NB4 (cell line): Measurements from ENCODE around the gene KRT33B.

ENCODE experiments used
- DNase-seq: peaks from one replicate; pipeline ENCODE4 v3.0.0; 2010; ENCODE audit warnings: low read depth
- H3K4me3 ChIP-seq: one replicate; pipeline ENCODE4 v1.5.1; 2011; ENCODE audit warnings: mild to moderate bottlenecking, low read depth, low read length, moderate library complexity
- CTCF ChIP-seq: IDR thresholded peaks from one replicate; pipeline ENCODE4 v1.5.1; 2012; ENCODE audit warnings: low read depth, low read length
- MAX ChIP-seq: IDR thresholded peaks from 2 replicates; pipeline ENCODE4 v1.6.1; 2011; ENCODE audit warnings: low read depth, low read length
- MYC ChIP-seq: IDR thresholded peaks from 2 replicates; pipeline ENCODE4 v1.6.1; 2011; ENCODE audit warnings: low read depth, low read length
- POLR2A ChIP-seq: IDR thresholded peaks from 2 replicates; pipeline ENCODE4 v1.6.1; 2011; ENCODE audit warnings: mild to moderate bottlenecking; ENCODE audit not compliant: insufficient read length; ENCODE audit errors: extremely low read depth

Gene KRT33B

GRCh38 chr17:41329279-41329948 is 40.2 kb downstream of the KRT33B start:
- TF ChIP-seq MAX (no peak), POLR2A (no peak), MYC (no peak), CTCF (peak; percentile 62)
- peak; percentile 41 for DNase-seq

GRCh38 chr17:41328207-41328606 is 41.4 kb downstream of the KRT33B start:
- no peak for DNase-seq
- TF ChIP-seq MAX (no peak), POLR2A (no peak)
- H3K4me3 ChIP-seq = no peak overlapping the region

More at GRCh38 chr17:41329279-41329948, 40.2 kb downstream of the KRT33B start:
- H3K4me3 ChIP-seq = no peak overlapping the region

GRCh38 chr17:41327411-41328120 is 42.0 kb downstream of the KRT33B start:
- no peak overlapping the region for H3K4me3 ChIP-seq
- DNase-seq = no peak
- no peak for TF ChIP-seq POLR2A
- no peak for TF ChIP-seq MYC
- TF ChIP-seq MAX = no peak
- no peak for TF ChIP-seq CTCF

- TF ChIP-seq MYC = no peak
- no peak for TF ChIP-seq MAX
- TF ChIP-seq POLR2A = no peak
- no peak for TF ChIP-seq CTCF
- H3K4me3 ChIP-seq = no peak overlapping the region
- peak; percentile 10 for DNase-seq
Measured at GRCh38 chr17:41326173-41327145, 43.2 kb downstream of the KRT33B start.

- no peak overlapping the region for H3K4me3 ChIP-seq
- TF ChIP-seq POLR2A (no peak), MYC (no peak), MAX (no peak), CTCF (no peak)
Measured at GRCh38 chr17:41325611-41326010, 44.0 kb downstream of the KRT33B start.

More at GRCh38 chr17:41325611-41326010, 44.0 kb downstream of the KRT33B start:
- no peak for DNase-seq
